SIG-M5 (cell line): ENCODE measurements around the gene ORC4.

Experiments
- DNase-seq: peaks from one replicate; lab custom pipeline; 2025; lab: John Stamatoyannopoulos, UW

ORC4 gene

DNA sequence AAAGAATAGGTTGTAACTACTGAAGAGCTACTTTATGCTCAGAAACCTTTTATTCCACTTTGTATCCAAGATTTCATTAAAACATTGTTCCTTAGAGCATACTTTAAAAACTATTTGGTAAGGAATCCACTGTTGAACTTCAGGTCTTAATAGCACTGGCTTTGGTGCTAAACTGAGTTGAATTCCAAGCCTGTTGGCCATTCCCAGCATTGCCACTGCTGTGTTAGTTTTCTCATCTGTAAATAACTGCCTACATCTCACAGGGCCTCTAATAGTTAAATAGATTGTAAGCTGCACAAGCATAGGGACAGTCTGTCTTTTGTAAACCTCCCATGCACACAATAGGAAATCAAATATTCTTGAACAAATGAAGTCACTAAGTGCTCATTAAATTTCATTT lies 86.6 kb downstream of the ORC4 start:
- DNase-seq: no peak

DNA sequence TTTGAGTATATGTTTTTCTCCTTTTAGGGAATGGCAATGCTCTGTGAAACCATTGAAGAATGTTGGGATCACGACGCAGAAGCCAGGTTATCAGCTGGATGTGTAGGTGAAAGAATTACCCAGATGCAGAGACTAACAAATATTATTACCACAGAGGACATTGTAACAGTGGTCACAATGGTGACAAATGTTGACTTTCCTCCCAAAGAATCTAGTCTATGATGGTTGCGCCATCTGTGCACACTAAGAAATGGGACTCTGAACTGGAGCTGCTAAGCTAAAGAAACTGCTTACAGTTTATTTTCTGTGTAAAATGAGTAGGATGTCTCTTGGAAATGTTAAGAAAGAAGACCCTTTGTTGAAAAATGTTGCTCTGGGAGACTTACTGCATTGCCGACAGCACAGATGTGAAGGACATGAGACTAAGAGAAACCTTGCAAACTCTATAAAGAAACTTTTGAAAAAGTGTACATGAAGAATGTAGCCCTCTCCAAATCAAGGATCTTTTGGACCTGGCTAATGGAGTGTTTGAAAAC lies 93.4 kb downstream of the ORC4 start:
- no peak for DNase-seq

GRCh38 chr2:147925886-147926285 lies 94.7 kb downstream of the ORC4 start:
- DNase-seq: no peak

DNA sequence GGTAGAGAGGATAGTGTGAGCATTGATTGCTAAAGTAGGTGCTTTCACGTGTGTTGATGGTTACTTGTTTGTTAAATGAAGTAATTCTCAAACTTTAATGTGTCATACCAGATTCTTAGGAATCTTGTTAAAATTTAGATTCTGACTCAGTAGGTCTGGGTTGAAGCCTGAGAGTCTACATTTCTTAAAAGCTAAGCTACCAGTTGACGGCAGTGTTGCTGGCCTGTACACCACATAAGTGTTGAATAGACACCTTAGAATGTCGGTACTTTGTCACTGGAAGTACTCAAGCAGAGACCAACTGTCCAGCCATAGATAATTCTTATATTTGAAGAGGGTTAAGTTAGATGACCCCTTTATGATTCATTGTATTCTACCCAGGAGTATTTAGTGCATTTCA lies 95.9 kb downstream of the ORC4 start:
- DNase-seq: no peak

- DNase-seq: no peak
These were observed 96.7 kb downstream of the ORC4 start for GRCh38 chr2:147923846-147924245.

GRCh38 chr2:147917161-147917560 lies 103.4 kb downstream of the ORC4 start:
- no peak for DNase-seq

DNA sequence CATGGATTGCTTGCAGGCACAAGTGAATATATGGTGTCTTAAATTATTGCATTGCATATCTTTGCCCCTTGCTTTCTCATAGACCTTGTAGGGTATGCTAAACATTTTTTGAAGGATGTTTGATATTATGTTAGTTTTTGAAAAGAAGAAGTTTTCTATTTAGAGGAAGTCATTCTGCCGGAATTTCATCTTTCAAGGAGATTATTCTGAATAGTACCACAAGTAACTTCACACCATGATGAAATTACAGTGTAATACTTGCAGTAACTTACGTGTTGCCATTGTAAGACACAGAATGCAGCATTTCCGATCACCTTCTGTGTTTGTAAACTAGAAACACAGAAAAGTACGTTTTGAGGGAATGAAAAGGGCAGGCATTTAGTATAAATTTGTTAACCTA lies 103.8 kb downstream of the ORC4 start:
- DNase-seq: no peak

DNA sequence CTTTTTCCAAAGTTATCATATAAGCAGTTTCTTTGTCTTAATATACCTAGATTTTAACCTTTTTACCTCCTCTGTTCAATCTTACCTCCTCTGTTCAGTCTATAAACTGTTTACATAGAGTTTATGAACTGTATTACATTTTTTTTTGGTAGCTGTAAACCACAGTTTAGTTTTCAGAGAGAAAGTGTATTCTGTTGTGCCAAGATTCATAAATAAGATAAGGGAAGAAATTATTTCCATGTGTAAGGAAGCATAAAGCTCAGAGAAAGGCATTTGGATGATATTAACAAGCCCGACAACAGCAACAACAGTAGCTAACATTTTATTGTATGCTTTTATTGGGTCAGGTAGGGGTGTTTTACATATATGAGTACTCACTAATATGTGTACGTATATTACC lies 104.5 kb downstream of the ORC4 start:
- DNase-seq: no peak

DNA sequence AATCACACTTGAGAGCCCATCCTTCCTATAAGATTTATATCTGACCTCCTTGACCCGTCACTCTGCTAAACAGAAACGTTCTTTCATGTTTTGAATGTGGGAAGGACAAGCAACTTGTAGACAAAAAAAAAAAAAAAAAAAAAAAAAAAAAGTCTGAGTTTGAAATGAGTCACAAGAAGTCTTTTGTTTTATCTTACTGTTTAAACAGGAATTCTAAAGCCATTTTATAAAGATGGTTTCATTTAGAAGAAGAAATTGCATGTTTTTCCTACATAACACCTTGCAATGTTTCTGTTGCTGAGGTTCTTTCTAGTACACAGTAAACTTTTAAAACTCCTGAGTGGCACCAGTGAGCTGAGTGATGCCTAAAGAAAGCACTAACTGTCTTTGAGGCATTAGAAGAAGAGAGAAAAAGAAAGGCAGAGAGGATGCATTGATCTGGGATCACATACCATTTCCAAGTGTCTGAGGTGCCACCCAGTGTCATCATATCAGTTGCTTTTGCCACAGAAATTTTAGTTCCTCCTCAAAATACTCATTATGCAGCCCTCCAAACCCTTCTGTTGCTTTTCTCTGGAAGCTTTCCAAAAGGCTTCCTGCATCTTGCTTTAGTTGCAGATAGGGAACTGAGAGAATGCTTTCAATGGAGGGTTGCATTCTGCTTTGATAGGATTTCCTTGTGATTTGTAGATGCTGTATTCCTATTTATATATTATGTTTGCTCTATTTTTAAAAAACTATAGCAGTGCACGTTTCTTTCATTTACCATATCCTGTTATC lies 106.6 kb downstream of the ORC4 start:
- no peak for DNase-seq

- DNase-seq: peak; percentile 13
These were observed 109.5 kb downstream of the ORC4 start for GRCh38 chr2:147910990-147911473.

DNA sequence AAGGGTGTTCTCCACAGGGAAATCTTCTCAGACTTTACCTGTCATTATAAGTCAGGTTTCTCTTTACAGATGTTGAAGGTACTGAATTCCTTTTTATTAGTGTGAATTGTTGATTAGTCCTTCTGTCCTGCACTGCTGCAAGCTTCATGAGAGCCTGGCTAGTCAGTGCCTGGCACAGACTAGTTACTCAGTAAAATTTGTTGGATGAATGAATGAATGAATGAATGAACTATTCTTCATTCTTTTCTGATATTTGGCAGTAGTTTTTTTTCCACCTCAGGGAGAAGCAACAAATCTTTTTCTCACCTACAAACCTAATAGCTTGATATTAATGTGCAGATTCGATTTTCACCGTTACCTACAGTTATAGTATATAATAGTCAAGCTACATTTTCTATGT lies 111.4 kb downstream of the ORC4 start:
- no peak for DNase-seq

DNA sequence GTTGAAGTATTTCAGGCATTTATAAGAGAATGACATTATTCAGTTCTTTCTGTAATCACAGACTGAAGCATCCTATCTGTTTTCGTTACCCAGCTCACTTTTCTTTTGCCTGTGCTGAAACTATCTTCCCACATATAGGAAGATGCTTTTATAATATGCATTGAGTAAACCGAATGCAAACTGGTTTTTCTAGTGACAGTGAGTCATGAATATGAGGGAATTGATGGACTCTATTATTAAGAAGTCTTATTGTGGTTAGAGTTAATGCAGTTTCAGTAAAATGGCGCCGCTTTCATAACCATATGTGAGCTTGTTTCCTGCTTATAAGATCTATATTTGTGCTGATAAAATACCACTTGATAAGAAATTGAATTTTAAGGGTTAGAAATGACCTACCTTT lies 116.5 kb downstream of the ORC4 start:
- DNase-seq: no peak

DNA sequence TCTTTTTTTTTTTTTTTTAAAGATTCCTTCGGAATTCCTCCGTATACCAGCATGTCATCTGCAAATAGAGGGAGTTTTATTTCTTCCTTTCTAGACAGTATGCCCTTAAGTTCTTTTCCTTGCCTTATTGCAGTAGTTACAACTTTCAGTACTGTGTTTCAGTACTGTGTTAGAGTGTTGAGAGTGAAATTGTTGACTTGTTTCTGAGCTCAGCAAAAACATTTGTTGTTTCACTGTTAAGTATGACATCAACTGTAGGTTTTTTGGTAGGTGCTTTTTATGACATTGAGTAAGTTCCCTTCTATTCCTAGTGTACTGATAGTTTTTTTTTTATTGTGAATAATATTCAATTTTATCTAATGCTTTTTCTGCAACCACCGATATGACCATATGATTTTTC lies 131.9 kb downstream of the ORC4 start:
- DNase-seq: no peak

GRCh38 chr2:147886136-147886535 lies 134.4 kb downstream of the ORC4 start:
- no peak for DNase-seq

GRCh38 chr2:147884830-147885229 lies 135.7 kb downstream of the ORC4 start:
- no peak for DNase-seq

GRCh38 chr2:147882631-147883030 lies 137.9 kb downstream of the ORC4 start:
- no peak for DNase-seq
